ENCODE data around the gene CAPN15. TPM values are rescaled to one million over a fixed set of nuclear protein-coding genes. Genes with fewer than 3 reads are reported as not detected.
A peak's percentile ranks its signal among the peaks of the same experiment; 100 is the strongest.

Gene CAPN15
- total RNA-seq, 1 donor from 2014 or later: 45.2 TPM

DNA sequence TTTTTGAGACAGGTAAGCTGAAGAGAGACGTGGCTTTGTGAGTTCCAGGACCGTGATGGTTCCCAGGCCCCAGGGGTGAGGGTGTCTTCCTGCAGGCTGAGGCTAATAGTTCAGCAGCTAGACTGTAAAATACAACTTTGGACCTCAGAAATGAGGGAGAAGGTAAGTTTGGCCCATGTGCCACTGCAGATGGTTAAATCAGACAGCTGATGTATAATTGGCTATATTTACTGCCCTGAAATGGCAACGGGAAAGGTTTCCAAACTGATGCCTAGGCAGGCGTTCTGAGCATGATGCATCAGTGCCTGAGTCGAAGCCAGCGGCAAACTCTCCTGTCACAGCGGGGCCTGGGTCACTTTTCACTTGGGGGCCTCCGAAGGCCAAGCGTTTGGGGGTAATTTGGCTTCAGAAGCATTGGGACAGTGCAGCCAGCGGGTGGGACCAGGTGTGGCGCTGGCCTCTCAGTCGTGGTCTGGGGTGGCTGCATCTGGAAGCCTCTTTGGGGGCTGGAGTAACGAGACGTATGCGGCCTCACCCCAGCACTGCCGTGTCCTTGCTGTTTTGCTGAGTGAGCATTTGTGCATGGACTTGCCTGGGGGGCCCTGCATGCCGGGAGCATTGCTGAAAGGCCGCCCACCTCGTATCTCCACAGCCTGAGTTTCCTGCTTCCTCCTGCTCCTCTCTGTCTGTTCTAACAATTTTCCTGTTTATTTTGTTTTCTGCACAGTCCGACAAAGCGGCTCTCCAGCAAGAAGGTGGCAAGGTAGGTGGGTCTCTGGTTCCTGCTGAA lies 31.2 kb upstream of the CAPN15 start:
- ATAC-seq (no peak), DNase-seq (no peak)
- intact Hi-C loops (cut with DNase I): no loop called here
- TF ChIP-seq, protein P1, sequence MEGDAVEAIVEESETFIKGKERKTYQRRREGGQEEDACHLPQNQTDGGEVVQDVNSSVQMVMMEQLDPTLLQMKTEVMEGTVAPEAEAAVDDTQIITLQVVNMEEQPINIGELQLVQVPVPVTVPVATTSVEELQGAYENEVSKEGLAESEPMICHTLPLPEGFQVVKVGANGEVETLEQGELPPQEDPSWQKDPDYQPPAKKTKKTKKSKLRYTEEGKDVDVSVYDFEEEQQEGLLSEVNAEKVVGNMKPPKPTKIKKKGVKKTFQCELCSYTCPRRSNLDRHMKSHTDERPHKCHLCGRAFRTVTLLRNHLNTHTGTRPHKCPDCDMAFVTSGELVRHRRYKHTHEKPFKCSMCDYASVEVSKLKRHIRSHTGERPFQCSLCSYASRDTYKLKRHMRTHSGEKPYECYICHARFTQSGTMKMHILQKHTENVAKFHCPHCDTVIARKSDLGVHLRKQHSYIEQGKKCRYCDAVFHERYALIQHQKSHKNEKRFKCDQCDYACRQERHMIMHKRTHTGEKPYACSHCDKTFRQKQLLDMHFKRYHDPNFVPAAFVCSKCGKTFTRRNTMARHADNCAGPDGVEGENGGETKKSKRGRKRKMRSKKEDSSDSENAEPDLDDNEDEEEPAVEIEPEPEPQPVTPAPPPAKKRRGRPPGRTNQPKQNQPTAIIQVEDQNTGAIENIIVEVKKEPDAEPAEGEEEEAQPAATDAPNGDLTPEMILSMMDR (IDR thresholded peaks at IDR 0.05): no peak
- Histone ChIP-seq H3K27me3 (no peaks in the 10 kb centered on the region), H3K36me3 (peaks cover 5% of the 10 kb centered on the region), H3K27ac (no peak overlapping the region), H3K9me3 (no peaks in the 10 kb centered on the region), H3K4me3 (no peak overlapping the region), H3K4me1 (no peaks in the 10 kb centered on the region)

- H3K4me1 ChIP-seq: no peaks in the 10 kb centered on the region
- ATAC-seq (no peak), DNase-seq (no peak)
- TF ChIP-seq, protein P1 (IDR thresholded peaks at IDR 0.05): no peak
- peaks cover 5% of the 10 kb centered on the region for H3K36me3 ChIP-seq
- H3K27ac ChIP-seq: no peak overlapping the region
- H3K4me3 ChIP-seq: no peak overlapping the region
- H3K9me3 ChIP-seq: no peaks in the 10 kb centered on the region
- H3K27me3 ChIP-seq: no peaks in the 10 kb centered on the region
- intact Hi-C loops (cut with DNase I): no loop called here
These were observed 30.3 kb upstream of the CAPN15 start for GRCh38 chr16:497258-497657.

DNA sequence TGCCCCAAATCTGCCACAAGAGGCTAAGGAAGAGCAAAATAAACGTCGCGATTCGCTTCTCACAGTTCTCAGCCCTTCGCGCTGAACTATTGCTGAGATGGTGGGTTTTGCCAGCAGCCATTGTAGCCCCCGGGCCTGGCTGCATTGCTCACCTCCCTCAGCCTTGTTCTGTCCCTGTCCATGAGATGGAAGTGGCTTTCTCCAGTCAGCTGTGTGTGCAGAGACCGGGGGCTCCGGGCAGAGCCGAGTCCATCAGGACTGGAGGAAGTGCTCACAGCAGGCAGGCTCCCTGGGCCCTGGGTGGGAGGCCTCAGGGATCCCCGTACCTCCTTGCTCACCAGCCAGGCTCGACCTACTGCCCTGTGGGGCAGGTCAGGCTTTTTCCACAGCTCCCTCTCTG lies 27.6 kb upstream of the CAPN15 start:
- Histone ChIP-seq H3K27ac (no peak overlapping the region), H3K36me3 (peaks cover 5% of the 10 kb centered on the region), H3K27me3 (no peaks in the 10 kb centered on the region), H3K4me1 (no peaks in the 10 kb centered on the region), H3K9me3 (no peaks in the 10 kb centered on the region), H3K4me3 (no peak overlapping the region)
- ATAC-seq (peak; percentile 22), DNase-seq (no peak)
- TF ChIP-seq, protein P1 (IDR thresholded peaks at IDR 0.05): no peak
- intact Hi-C loops (cut with DNase I): no loop called here

GRCh38 chr16:500709-501108 lies 26.8 kb upstream of the CAPN15 start:
- Histone ChIP-seq H3K36me3 (peaks cover 5% of the 10 kb centered on the region), H3K9me3 (no peaks in the 10 kb centered on the region), H3K27ac (no peak overlapping the region), H3K4me3 (no peak overlapping the region), H3K4me1 (no peaks in the 10 kb centered on the region), H3K27me3 (no peaks in the 10 kb centered on the region)
- DNase-seq (no peak), ATAC-seq (no peak)
- TF ChIP-seq, protein P1 (IDR thresholded peaks at IDR 0.05): no peak
- intact Hi-C loops (cut with DNase I): no loop called here

GRCh38 chr16:502179-502943 lies 25.2 kb upstream of the CAPN15 start:
- intact Hi-C loops (cut with DNase I): no loop called here
- DNase-seq (no peak), ATAC-seq (peak; percentile 17)
- Histone ChIP-seq H3K9me3 (no peaks in the 10 kb centered on the region), H3K4me1 (no peaks in the 10 kb centered on the region), H3K4me3 (no peak overlapping the region), H3K27me3 (no peaks in the 10 kb centered on the region), H3K36me3 (peaks cover 5% of the 10 kb centered on the region), H3K27ac (no peak overlapping the region)
- TF ChIP-seq, protein P1 (IDR thresholded peaks at IDR 0.05): no peak

Data from upper lobe of right lung (tissue), 1 donor.